Neural crest cell (in vitro differentiated cells): Measurements from ENCODE around the gene COQ7. TPM values are rescaled to one million over a fixed set of nuclear protein-coding genes. Genes with fewer than 3 reads are reported as not detected.

Experiments
- DNase-seq: peaks from one replicate; pipeline ENCODE4 v3.0.0; 2021; ENCODE audit warnings: low read depth, mixed read lengths, low spot score
- H3K27ac Mint-ChIP-seq: one replicate; pipeline ENCODE4 v1.8.0; 2021; ENCODE audit warnings: mild to moderate bottlenecking, mixed read lengths; ENCODE audit not compliant: unreplicated experiment
- H3K27me3 Mint-ChIP-seq: 2 replicates; pipeline ENCODE4 v1.8.0; 2021; ENCODE audit warnings: low read depth, mild to moderate bottlenecking, mixed read lengths
- H3K36me3 Mint-ChIP-seq: 2 replicates; pipeline ENCODE4 v1.8.0; 2021; ENCODE audit warnings: low read depth, mild to moderate bottlenecking, mixed read lengths
- H3K4me1 Mint-ChIP-seq: 2 replicates; pipeline ENCODE4 v1.8.0; 2021; ENCODE audit warnings: mixed read lengths
- H3K4me3 Mint-ChIP-seq: one replicate; pipeline ENCODE4 v1.8.0; 2021; ENCODE audit warnings: mild to moderate bottlenecking, mixed read lengths
- H3K9me3 Mint-ChIP-seq: 2 replicates; pipeline ENCODE4 v1.8.0; 2021; ENCODE audit warnings: mixed read lengths
- total RNA-seq: library from RNA; stranded (reverse); gene quantifications from 2 replicates; pipeline ENCODE4 v1.2.1, GENCODE V29; 2021
- TF ChIP-seq, protein P1 (sequence below): fragments of 200-600 bp; sonication (generic); conservative IDR thresholded peaks from 2 replicates; pipeline ENCODE4 v1.5.0; 2021; ENCODE audit warnings: antibody characterized with exemption, mild to moderate bottlenecking

COQ7 gene
- total RNA-seq, 1 donor from 2014 or later, result 25.6 TPM

DNA sequence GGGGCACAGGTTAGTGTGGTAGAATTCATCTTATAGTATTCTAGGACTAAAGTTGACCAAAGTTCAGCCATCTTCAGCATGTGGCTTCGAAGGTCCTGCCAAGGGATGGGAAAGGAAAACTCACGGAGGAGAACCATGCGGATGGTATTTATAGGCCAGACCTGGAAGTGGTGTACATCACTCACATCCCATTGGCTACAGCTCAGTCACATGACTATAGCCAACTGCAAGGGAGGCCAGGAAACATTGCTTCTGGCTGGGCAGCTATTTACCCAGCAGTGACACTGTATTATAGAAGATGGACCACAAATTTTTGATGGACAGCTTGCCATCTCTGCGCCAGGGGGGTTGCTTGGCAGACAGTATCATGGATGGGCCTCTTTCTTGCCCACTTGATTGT lies 35.7 kb upstream of the COQ7 start:
- no peak for DNase-seq
- no peak overlapping the region for H3K4me3 Mint-ChIP-seq
- TF ChIP-seq, protein P1, sequence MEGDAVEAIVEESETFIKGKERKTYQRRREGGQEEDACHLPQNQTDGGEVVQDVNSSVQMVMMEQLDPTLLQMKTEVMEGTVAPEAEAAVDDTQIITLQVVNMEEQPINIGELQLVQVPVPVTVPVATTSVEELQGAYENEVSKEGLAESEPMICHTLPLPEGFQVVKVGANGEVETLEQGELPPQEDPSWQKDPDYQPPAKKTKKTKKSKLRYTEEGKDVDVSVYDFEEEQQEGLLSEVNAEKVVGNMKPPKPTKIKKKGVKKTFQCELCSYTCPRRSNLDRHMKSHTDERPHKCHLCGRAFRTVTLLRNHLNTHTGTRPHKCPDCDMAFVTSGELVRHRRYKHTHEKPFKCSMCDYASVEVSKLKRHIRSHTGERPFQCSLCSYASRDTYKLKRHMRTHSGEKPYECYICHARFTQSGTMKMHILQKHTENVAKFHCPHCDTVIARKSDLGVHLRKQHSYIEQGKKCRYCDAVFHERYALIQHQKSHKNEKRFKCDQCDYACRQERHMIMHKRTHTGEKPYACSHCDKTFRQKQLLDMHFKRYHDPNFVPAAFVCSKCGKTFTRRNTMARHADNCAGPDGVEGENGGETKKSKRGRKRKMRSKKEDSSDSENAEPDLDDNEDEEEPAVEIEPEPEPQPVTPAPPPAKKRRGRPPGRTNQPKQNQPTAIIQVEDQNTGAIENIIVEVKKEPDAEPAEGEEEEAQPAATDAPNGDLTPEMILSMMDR, result no peak
- no peak overlapping the region for H3K27ac Mint-ChIP-seq
- no peaks in the 10 kb centered on the region for H3K4me1 Mint-ChIP-seq
- H3K36me3 Mint-ChIP-seq, result peaks cover 11% of the 10 kb centered on the region
- no peaks in the 10 kb centered on the region for H3K9me3 Mint-ChIP-seq
- H3K27me3 Mint-ChIP-seq, result no peaks in the 10 kb centered on the region

DNA sequence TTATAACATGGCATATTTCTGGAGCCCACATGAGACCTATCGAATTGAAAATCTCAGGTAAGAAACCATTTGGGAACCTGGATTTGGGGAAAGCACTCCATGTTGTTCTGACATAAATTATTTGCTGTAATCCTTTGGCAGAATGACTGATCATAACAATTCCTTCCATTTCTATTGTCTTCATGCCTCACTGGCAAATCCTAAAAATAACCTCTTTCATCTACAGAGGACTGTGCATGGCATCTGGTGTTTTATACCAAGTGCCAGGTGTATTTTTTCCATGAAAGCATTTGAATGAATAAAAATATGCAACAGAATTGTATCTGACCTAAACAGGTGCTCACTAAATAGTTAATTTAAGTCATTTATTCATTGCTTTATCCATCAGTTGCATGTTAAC lies 33.7 kb upstream of the COQ7 start:
- no peaks in the 10 kb centered on the region for H3K9me3 Mint-ChIP-seq
- no peaks in the 10 kb centered on the region for H3K27me3 Mint-ChIP-seq
- DNase-seq, result no peak
- no peaks in the 10 kb centered on the region for H3K4me1 Mint-ChIP-seq
- H3K27ac Mint-ChIP-seq, result no peak overlapping the region
- TF ChIP-seq, protein P1, result no peak
- H3K36me3 Mint-ChIP-seq, result peaks cover 11% of the 10 kb centered on the region
- no peak overlapping the region for H3K4me3 Mint-ChIP-seq

GRCh38 chr16:19040400-19040799 lies 27.0 kb upstream of the COQ7 start:
- Mint-ChIP-seq H3K4me3 (no peak overlapping the region), H3K36me3 (peaks cover 9% of the 10 kb centered on the region), H3K4me1 (no peaks in the 10 kb centered on the region), H3K9me3 (no peaks in the 10 kb centered on the region), H3K27me3 (no peaks in the 10 kb centered on the region), H3K27ac (no peak overlapping the region)
- DNase-seq, result no peak
- TF ChIP-seq, protein P1, result no peak

DNA sequence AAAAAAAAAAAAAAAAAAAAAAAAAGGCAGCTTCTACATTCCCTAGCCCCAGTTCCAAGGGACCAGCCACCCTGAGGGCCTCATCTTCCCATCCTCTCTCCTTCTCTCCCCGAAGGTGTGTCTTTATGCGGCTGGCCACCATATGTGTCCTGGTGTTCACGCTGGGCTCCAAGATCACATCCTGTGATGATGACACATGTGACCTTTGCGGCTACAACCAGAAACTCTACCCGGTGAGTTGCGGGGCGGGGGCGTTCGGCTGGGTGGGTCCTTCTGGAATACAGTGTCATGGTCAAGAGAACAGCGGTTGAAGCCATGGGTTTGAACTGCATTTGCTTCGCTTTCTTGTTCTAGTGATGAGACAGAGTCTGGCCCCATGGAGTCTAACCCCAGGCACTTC lies 22.6 kb upstream of the COQ7 start:
- Mint-ChIP-seq H3K9me3 (no peaks in the 10 kb centered on the region), H3K4me1 (no peaks in the 10 kb centered on the region), H3K36me3 (peaks cover 3% of the 10 kb centered on the region), H3K4me3 (no peak overlapping the region), H3K27ac (peak overlapping the region; percentile 83), H3K27me3 (no peaks in the 10 kb centered on the region)
- TF ChIP-seq, protein P1, result no peak
- DNase-seq, result no peak

DNA sequence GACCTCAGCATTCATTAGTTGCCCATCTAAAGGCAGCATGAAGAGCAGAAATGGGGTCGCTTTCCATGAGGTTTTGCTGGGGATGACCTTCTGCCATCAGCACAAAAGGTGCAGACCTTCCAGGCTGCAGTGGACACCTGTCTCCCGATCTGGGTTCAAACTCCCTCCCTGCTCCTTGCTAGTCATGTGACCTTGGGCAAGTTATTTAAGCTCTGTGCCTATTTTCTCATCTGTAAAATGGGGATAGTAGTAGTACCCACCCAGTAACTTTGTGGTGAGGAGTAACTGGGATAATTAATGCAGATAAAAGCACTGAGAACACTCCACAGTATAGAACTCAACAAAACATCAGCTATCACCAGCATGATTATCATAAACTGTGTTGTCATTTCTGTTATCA lies 21.4 kb upstream of the COQ7 start:
- H3K4me3 Mint-ChIP-seq, result no peak overlapping the region
- no peak for DNase-seq
- TF ChIP-seq, protein P1, result no peak
- H3K4me1 Mint-ChIP-seq, result no peaks in the 10 kb centered on the region
- no peaks in the 10 kb centered on the region for H3K9me3 Mint-ChIP-seq
- H3K27me3 Mint-ChIP-seq, result no peaks in the 10 kb centered on the region
- no peaks in the 10 kb centered on the region for H3K36me3 Mint-ChIP-seq
- no peak overlapping the region for H3K27ac Mint-ChIP-seq

GRCh38 chr16:19062706-19063105 lies 4.7 kb upstream of the COQ7 start:
- H3K36me3 Mint-ChIP-seq, result no peaks in the 10 kb centered on the region
- DNase-seq, result no peak
- H3K9me3 Mint-ChIP-seq, result no peaks in the 10 kb centered on the region
- H3K4me1 Mint-ChIP-seq, result peaks cover 5% of the 10 kb centered on the region
- TF ChIP-seq, protein P1, result no peak
- no peaks in the 10 kb centered on the region for H3K27me3 Mint-ChIP-seq
- H3K4me3 Mint-ChIP-seq, result no peak overlapping the region
- H3K27ac Mint-ChIP-seq, result no peak overlapping the region
